Testis (tissue), 2 donors: ENCODE measurements around the gene TP53I11.

Experiments used
- CTCF ChIP-seq, 3 experiments: fragments of 450-650 bp in 2 of 3; fragments of 200-600 bp in 1 of 3; sonication (generic) in 1 of 3; IDR thresholded peaks; one replicate each; pipeline ENCODE4 v1.5.1; 2016 to 2019; ENCODE audit warnings: antibody characterized with exemption in 3 of 3, mild to moderate bottlenecking in 2 of 3, moderate library complexity in 1 of 3
- POLR2A ChIP-seq: fragments of 450-650 bp; IDR thresholded peaks from one replicate; pipeline ENCODE4 v1.6.1; 2017; ENCODE audit warnings: antibody characterized with exemption, mild to moderate bottlenecking, moderate library complexity

- no peak for TF ChIP-seq CTCF (IDR thresholded peaks at IDR 0.05)
- TF ChIP-seq POLR2A = no peak
These were observed 48.4 kb upstream of the TP53I11 start for GRCh38 chr11:44999068-44999467.
